H1 (cell line): ENCODE data around the gene CTAGE6.

Source experiments
- CEBPB ChIP-seq: IDR thresholded peaks from 2 replicates; pipeline ENCODE4 v1.6.1; 2012; ENCODE audit warnings: low read depth, low read length
- CHD1 ChIP-seq: IDR thresholded peaks from 2 replicates; pipeline ENCODE4 v1.6.1; 2012; ENCODE audit warnings: low read depth, low read length, improper control_type of control experiment
- EP300 ChIP-seq, 2 experiments: IDR thresholded peaks; 1 replicate in 1 of 2; 2 replicates in 1 of 2; pipeline ENCODE4 v1.6.1; 2011 to 2012; ENCODE audit warnings: low read depth in 2 of 2, low read length in 2 of 2, mild to moderate bottlenecking in 2 of 2, borderline replicate concordance in 1 of 2, inconsistent platforms in 1 of 2, moderate library complexity in 1 of 2
- EZH2 ChIP-seq: fragments of 200-600 bp; sonication (generic); IDR thresholded peaks from 2 replicates; pipeline ENCODE4 v1.7.1; 2012; ENCODE audit warnings: low read depth, mild to moderate bottlenecking, moderate library complexity, low read length, inconsistent platforms; ENCODE audit not compliant: severe bottlenecking
- JUND ChIP-seq: IDR thresholded peaks from 2 replicates; pipeline ENCODE4 v1.6.1; 2011; ENCODE audit warnings: mild to moderate bottlenecking, improper control_type of control experiment, low read length
- RXRA ChIP-seq: IDR thresholded peaks from 2 replicates; pipeline ENCODE4 v1.6.1; 2011; ENCODE audit warnings: low read depth, mild to moderate bottlenecking, low read length, moderate library complexity; ENCODE audit not compliant: insufficient read depth
- SIN3A ChIP-seq, 2 experiments: IDR thresholded peaks in 1 of 2; conservative IDR thresholded peaks in 1 of 2; 2 replicates each; pipeline ENCODE4 v1.6.1; 2011 to 2012; ENCODE audit warnings: low read length in 2 of 2, improper control_type of control experiment in 1 of 2, low read depth in 1 of 2, mild to moderate bottlenecking in 1 of 2
- TAF1 ChIP-seq: IDR thresholded peaks from 2 replicates; pipeline ENCODE4 v1.6.1; 2011; ENCODE audit warnings: mild to moderate bottlenecking, low read depth, low read length

GRCh38 chr7:143735962-143736361 is 21.5 kb downstream of the CTAGE6 start:
- TF ChIP-seq CHD1 (no peak), RXRA (no peak), CEBPB (no peak), SIN3A (conservative IDR thresholded peaks at IDR 0.05 in 1 of 2, IDR thresholded peaks at IDR 0.05 in 1 of 2; ENCODE audit: low read depth in 1 of 2, low read length in 2 of 2) (no peak), EP300 (IDR thresholded peaks at IDR 0.05; ENCODE audit: borderline replicate concordance in 1 of 2, low read depth in 2 of 2, low read length in 2 of 2) (no peak), JUND (no peak), TAF1 (no peak), EZH2 (no peak)
